ENCODE measurements around the gene SUCLA2.

DNA sequence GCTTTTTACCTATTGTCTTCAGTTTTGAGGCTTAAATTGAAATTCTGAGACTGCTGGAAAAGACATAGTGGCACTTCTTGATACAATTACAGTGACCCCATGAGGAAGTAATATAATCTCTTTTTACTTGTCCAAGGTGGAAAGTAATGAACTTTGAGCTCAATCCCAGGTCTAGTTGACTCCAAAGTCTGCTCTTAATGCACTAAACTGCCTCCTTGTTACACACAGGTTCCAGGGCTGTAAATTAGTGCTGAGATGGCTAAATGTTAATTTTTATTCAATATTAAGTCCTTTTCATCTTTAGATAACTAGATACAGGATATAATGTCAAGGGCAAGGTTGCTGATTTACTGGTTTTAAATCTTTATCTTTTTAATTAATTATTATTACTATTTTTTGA is 39.0 kb upstream of the SUCLA2 start:
- TF ChIP-seq, protein P1, sequence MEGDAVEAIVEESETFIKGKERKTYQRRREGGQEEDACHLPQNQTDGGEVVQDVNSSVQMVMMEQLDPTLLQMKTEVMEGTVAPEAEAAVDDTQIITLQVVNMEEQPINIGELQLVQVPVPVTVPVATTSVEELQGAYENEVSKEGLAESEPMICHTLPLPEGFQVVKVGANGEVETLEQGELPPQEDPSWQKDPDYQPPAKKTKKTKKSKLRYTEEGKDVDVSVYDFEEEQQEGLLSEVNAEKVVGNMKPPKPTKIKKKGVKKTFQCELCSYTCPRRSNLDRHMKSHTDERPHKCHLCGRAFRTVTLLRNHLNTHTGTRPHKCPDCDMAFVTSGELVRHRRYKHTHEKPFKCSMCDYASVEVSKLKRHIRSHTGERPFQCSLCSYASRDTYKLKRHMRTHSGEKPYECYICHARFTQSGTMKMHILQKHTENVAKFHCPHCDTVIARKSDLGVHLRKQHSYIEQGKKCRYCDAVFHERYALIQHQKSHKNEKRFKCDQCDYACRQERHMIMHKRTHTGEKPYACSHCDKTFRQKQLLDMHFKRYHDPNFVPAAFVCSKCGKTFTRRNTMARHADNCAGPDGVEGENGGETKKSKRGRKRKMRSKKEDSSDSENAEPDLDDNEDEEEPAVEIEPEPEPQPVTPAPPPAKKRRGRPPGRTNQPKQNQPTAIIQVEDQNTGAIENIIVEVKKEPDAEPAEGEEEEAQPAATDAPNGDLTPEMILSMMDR (optimal IDR thresholded peaks at IDR 0.05 in 1 of 3, IDR thresholded peaks at IDR 0.05 in 1 of 3, conservative IDR thresholded peaks at IDR 0.05 in 1 of 3; ENCODE audit: extremely low read depth in 1 of 3, insufficient read depth in 2 of 3, low read length in 3 of 3) = no peak
- no peak for TF ChIP-seq EZH2 (IDR thresholded peaks at IDR 0.05; ENCODE audit: low read length)

Measured in keratinocyte (primary cell).